Bronchial epithelial cell (primary cell): Measurements from ENCODE around the gene RUNX1. TPM values are rescaled to one million over a fixed set of nuclear protein-coding genes. Genes with fewer than 3 reads are reported as not detected.
A peak's percentile ranks its signal among the peaks of the same experiment; 100 is the strongest.

Experiments used
- DNase-seq: peaks from one replicate; pipeline ENCODE4 v3.0.0-alpha.2; 2010; ENCODE audit warnings: low read depth
- FAIRE-seq: peaks from 2 replicates; lab custom pipeline; 2011; peaks lifted over from hg19 to GRCh38; lab: Jason Lieb, UNC
- H3K27me3 ChIP-seq: 2 replicates; pipeline ENCODE4 v1.5.1; 2011; ENCODE audit warnings: low read length; ENCODE audit not compliant: control insufficient read depth, insufficient read depth
- H3K36me3 ChIP-seq: 2 replicates; pipeline ENCODE4 v1.5.1; 2011; ENCODE audit warnings: low read length; ENCODE audit not compliant: control insufficient read depth, insufficient read depth
- H3K4me3 ChIP-seq: 2 replicates; pipeline ENCODE4 v1.5.1; 2011; ENCODE audit warnings: mild to moderate bottlenecking, low read depth, low read length, control low read depth
- total RNA-seq: library from RNA; depleted of rRNA; stranded (reverse); fragments of >200 nt; gene quantifications from 2 replicates; pipeline ENCODE4 v1.2.1, GENCODE V29; 2014
- TF ChIP-seq, protein P1 (sequence below): IDR thresholded peaks from 2 replicates; pipeline ENCODE4 v1.5.1; 2011; ENCODE audit warnings: mild to moderate bottlenecking, moderate library complexity, low read length, control low read depth, inconsistent platforms; ENCODE audit not compliant: insufficient read depth, severe bottlenecking

RUNX1 gene
- total RNA-seq, 1 donor from 2014 or later: 11.8 TPM

DNA sequence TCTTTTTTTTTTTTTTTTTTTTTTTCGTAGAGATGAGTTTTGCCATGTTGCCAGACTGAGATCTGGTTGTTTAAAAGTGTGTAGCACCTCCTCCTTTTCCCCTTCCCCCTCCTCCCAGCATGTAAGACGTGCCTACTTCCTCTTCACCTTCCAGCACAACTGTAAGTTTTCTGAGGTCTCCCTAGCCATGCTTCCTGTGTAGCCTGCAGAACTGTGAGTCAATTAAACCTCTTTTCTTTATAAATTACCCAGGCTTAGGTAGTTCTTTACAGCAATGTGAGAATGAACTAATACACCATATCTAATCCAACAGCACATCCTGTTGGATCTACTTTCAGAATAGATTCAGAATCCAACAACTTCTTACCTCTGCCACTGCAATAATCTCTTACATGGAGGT is 269.2 kb downstream of the RUNX1 start:
- no peaks in the 10 kb centered on the region for H3K36me3 ChIP-seq
- TF ChIP-seq, protein P1, sequence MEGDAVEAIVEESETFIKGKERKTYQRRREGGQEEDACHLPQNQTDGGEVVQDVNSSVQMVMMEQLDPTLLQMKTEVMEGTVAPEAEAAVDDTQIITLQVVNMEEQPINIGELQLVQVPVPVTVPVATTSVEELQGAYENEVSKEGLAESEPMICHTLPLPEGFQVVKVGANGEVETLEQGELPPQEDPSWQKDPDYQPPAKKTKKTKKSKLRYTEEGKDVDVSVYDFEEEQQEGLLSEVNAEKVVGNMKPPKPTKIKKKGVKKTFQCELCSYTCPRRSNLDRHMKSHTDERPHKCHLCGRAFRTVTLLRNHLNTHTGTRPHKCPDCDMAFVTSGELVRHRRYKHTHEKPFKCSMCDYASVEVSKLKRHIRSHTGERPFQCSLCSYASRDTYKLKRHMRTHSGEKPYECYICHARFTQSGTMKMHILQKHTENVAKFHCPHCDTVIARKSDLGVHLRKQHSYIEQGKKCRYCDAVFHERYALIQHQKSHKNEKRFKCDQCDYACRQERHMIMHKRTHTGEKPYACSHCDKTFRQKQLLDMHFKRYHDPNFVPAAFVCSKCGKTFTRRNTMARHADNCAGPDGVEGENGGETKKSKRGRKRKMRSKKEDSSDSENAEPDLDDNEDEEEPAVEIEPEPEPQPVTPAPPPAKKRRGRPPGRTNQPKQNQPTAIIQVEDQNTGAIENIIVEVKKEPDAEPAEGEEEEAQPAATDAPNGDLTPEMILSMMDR: no peak
- FAIRE-seq: no peak
- no peak overlapping the region for H3K4me3 ChIP-seq
- no peaks in the 10 kb centered on the region for H3K27me3 ChIP-seq
- no peak for DNase-seq

DNA sequence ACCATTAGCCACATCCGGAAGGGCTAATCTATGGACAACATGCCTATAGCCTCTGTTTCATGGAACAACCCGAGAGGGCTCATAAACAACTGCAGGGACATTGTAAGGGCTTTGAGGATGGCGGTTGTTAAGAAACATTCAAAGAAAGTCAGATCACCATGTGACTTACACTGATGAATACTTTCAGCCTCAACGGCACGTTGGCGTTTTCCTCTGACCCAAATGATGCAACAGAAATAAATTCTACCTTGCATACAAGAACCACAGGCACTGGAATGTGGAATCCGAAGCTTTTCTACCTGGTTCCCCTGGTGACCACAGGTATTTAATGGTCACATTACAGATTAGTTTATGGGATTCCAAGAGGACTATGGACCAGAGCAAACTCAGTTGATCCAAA is 273.3 kb downstream of the RUNX1 start:
- H3K36me3 ChIP-seq: no peaks in the 10 kb centered on the region
- H3K27me3 ChIP-seq: no peaks in the 10 kb centered on the region
- FAIRE-seq (no peak), DNase-seq (no peak)
- TF ChIP-seq, protein P1: no peak
- H3K4me3 ChIP-seq: no peak overlapping the region

DNA sequence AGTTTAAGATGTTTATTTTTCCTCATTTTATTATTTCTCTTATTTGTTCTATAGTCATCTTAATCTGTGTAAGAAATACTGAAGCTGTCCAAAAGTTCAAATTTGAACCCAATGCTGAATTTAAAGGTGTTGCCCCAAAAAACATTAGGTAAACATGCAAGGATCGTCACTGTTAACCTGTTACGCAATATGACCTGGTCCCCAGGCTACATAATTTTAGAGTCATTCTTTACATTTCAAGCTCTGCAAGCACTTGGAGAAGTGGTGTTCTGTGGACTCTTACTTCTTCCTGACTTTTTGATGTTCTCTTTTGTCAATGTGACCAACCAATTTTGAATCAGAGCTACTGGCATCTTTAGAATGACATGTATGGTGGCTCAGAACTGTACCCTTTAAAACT is 274.4 kb downstream of the RUNX1 start:
- TF ChIP-seq, protein P1: no peak
- no peak for FAIRE-seq

DNA sequence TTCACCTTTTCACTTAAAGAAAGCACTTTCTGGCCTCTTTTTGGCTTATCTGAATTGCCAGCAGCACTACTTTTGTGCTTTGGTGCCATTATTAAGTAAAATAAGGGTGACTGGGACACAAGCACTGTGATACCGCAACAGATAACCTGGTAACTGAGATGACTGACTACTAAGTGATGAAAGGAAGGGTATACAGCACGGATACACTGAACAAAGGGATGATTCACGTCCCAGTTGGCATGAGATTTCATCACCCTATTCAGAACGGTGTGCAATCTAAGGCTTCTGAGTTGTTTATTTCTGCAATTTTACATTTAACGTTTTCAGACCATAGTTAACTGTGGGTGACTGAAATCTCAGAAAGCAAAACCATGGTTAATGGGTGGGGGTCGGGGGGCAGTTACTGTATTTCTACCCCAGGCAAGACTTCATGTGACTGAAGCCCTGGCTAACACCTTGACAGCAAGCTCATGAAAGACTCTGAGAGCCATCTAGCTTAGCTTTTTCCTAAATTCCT is 277.5 kb downstream of the RUNX1 start:
- no peak overlapping the region for H3K4me3 ChIP-seq
- DNase-seq (peak; percentile 93), FAIRE-seq (peak; percentile 7)
- H3K36me3 ChIP-seq: no peaks in the 10 kb centered on the region
- TF ChIP-seq, protein P1: no peak
- H3K27me3 ChIP-seq: no peaks in the 10 kb centered on the region

More for the DNA sequence above, 274.4 kb downstream of the RUNX1 start:
- Histone ChIP-seq H3K27me3 (no peaks in the 10 kb centered on the region), H3K4me3 (no peak overlapping the region), H3K36me3 (no peaks in the 10 kb centered on the region)
- no peak for DNase-seq

DNA sequence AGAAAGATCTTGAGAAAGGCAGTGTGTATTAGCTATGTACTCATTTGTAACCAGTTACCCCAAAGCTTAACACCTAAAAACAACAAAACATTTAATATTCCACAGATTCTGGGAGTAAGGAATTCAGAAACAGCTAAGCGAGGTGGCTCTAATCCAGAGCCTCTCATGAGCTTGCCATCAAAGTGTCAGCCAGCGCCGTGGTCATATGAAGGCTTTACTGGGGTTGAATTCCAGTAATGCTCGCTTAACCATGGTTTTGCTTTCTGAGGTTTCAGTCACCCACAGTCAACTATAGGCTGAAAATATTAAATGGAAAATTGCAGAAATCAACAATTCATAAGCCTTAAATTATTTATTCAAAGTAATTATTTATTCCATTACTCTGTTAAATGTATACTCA is 278.5 kb downstream of the RUNX1 start:
- H3K36me3 ChIP-seq: no peaks in the 10 kb centered on the region
- FAIRE-seq (no peak), DNase-seq (no peak)
- H3K27me3 ChIP-seq: no peaks in the 10 kb centered on the region
- TF ChIP-seq, protein P1: no peak
- H3K4me3 ChIP-seq: no peak overlapping the region

DNA sequence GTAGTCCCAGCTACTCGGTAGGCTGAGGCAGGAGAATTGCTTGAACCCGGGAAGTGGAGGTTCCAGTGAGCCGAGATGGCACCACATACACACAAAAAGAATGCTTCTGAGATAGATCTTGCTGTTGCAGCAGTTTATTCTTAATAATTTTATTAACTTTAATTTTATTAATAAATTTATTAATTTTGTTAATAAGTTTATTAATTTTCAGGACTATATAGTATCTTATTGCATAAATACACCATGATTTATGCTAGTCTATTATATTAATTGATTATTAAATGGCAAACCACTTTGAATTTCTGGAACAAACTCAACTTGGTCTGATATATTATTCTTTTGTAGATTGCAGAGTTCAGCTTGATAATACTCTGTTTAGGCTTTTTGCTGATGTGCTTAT is 280.8 kb downstream of the RUNX1 start:
- TF ChIP-seq, protein P1: no peak
- FAIRE-seq: no peak
- H3K36me3 ChIP-seq: no peaks in the 10 kb centered on the region
- H3K4me3 ChIP-seq: no peak overlapping the region
- H3K27me3 ChIP-seq: no peaks in the 10 kb centered on the region
- no peak for DNase-seq
